Adrenal gland (tissue), 5 donors: Measurements from ENCODE around the gene ZNRF3.

ENCODE experiments used
- CTCF ChIP-seq, 6 experiments: fragments of 450-650 bp in 4 of 6; fragments of 200-600 bp in 2 of 6; sonication (generic) in 1 of 6; IDR thresholded peaks; 1 replicate in 5 of 6; 2 replicates in 1 of 6; pipeline versions ENCODE4 v1.5.1 to v1.8.0; 2016 to 2021; ENCODE audit warnings: antibody characterized with exemption in 6 of 6, mild to moderate bottlenecking in 2 of 6, moderate library complexity in 1 of 6
- POLR2A ChIP-seq, 2 donors: fragments of 450-650 bp; IDR thresholded peaks; one replicate each; pipeline ENCODE4 v1.6.1; 2017; ENCODE audit warnings: antibody characterized with exemption in 2 of 2, mild to moderate bottlenecking in 2 of 2, moderate library complexity in 1 of 2
- donor health status: DM: no; HTN: no; CAD: no.

GRCh38 chr22:28911304-28911690 is 27.9 kb downstream of the ZNRF3 start:
- TF ChIP-seq CTCF (IDR thresholded peaks at IDR 0.05) (no peak), POLR2A (IDR thresholded peaks at IDR 0.05) (no peak)
